ENCODE results near the gene PROSER2.

DNA sequence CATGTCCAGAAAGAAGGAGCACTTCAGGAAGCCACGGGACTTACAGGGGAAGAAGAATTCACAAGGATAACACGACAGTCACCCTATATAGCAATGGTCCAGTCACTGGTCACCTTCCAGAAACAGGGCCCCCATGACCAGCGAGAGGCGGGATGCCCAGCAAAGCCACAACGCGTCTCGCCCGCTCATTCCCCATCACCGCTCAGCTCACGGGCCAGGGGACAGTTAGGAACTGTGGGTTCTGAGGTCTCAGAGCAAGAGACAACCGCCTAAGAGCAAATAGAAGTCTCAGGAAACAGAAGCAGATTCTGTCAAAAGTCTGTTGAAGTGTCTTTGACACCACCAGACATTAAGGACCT is 71.9 kb downstream of the PROSER2 start:
- TF ChIP-seq CTCF (IDR thresholded peaks at IDR 0.05): no peak
- TF ChIP-seq REST (IDR thresholded peaks at IDR 0.05; ENCODE audit: insufficient read depth in 1 of 2, low read depth in 2 of 2, low read length in 1 of 2): no peak
- no peak for TF ChIP-seq POLR2AphosphoS5 (IDR thresholded peaks at IDR 0.05; ENCODE audit: low read depth, low read length)

Data from Panc1 (cell line).